DND-41 (cell line): ENCODE results near the gene RAB4A.

ENCODE experiments used
- CTCF ChIP-seq: IDR thresholded peaks from 2 replicates; pipeline ENCODE4 v1.5.1; 2012; ENCODE audit warnings: borderline replicate concordance, low read length, moderate library complexity, mild to moderate bottlenecking; ENCODE audit not compliant: poor library complexity, severe bottlenecking; ENCODE audit errors: extremely low read depth
- EZH2 ChIP-seq: IDR thresholded peaks from 3 replicates; pipeline ENCODE4 v1.6.1; 2012; ENCODE audit warnings: borderline replicate concordance, low read depth, mild to moderate bottlenecking, moderate library complexity, low read length, inconsistent platforms; ENCODE audit not compliant: severe bottlenecking

GRCh38 chr1:229258757-229259060 is 12.2 kb upstream of the RAB4A start:
- TF ChIP-seq CTCF (no peak), EZH2 (no peak)
